ENCODE data around the gene AUTS2. TPM values are rescaled to one million over a fixed set of nuclear protein-coding genes. Genes with fewer than 3 reads are reported as not detected.

Gene AUTS2
- total and polyA plus RNA-seq, 11 donors, result 3.4 to 14.0 (median 7.3) TPM

DNA sequence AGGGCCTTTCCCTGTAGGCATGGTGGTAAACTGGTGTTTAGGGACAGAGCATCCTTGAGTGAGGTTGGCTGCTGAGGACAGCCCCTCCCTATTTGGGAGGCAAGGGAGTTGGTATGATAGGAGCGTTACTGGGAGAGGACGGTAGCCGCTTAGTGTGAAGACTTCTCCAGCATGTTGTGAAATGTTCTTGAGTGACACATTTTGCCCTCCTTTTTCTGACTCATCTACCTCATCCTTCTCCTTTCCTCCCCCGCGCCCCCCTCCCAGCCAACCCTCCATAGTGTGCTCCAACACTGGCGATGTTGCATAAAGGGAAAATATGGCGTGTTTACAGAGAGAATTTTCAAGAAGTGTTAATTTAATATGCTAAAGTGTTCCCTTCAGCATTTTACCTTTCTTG is 888.7 kb downstream of the AUTS2 start:
- intact Hi-C loops (cut with DNase I), result no loop called here
- peaks cover 0 to 10% (median 0%) of the 10 kb centered on the region in 12 donors for H3K9me3 ChIP-seq
- H3K4me1 ChIP-seq, result peaks cover 0 to 12% (median 0%) of the 10 kb centered on the region in 12 donors
- H3K27ac ChIP-seq, result no peak overlapping the region
- H3K36me3 ChIP-seq, result no peaks in the 10 kb centered on the region
- ATAC-seq, result no peak
- 92 to 100% (median 97%) methylated on average over 7 of the region's 7 CpGs for WGBS, 4 donors
- TF ChIP-seq POLR2A (IDR thresholded peaks at IDR 0.05) (no peak), CTCF (IDR thresholded peaks at IDR 0.05) (no peak)
- H3K27me3 ChIP-seq, result no peaks in the 10 kb centered on the region
- no peak for DNase-seq
- H3K4me3 ChIP-seq, result no peak overlapping the region

- no peak for ATAC-seq
- Histone ChIP-seq H3K9me3 (peaks cover 0 to 10% (median 0%) of the 10 kb centered on the region in 12 donors), H3K36me3 (no peaks in the 10 kb centered on the region), H3K4me1 (peaks cover 0 to 12% (median 0%) of the 10 kb centered on the region in 12 donors), H3K27ac (no peak overlapping the region), H3K27me3 (no peaks in the 10 kb centered on the region), H3K4me3 (no peak overlapping the region)
- no peak for TF ChIP-seq CTCF (IDR thresholded peaks at IDR 0.05)
- no peak for TF ChIP-seq POLR2A (IDR thresholded peaks at IDR 0.05)
- no peak for DNase-seq
- 96 to 97% (median 96%) methylated on average over 10 of the region's 10 CpGs for WGBS, 4 donors
- intact Hi-C loops (cut with DNase I), result no loop called here
Measured at GRCh38 chr7:70487428-70487827, 889.2 kb downstream of the AUTS2 start.

DNA sequence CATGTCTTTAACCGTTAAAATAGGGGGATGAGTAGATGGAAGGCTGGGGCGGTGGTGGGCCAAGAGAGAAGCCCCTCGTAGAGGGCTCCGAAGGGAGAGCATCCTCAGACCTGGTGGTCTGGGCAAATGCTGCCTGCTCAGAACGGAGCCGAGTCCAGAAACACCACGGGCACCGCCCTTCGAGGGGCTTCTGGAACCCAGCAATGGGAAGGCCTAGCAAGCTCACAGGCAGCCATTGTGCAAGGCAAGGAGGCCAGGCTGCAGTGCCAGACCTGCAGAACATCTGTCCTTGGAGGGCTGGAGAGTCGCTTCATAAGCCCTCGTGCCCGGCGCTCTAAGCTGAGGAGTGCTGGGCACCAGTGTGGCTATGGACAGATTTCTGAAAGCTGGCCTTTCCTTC is 889.6 kb downstream of the AUTS2 start:
- Histone ChIP-seq H3K27ac (no peak overlapping the region), H3K9me3 (peaks cover 0 to 10% (median 0%) of the 10 kb centered on the region in 12 donors), H3K4me3 (no peak overlapping the region), H3K27me3 (no peaks in the 10 kb centered on the region), H3K36me3 (no peaks in the 10 kb centered on the region), H3K4me1 (peaks cover 0 to 12% (median 0%) of the 10 kb centered on the region in 12 donors)
- no peak for DNase-seq
- WGBS, 4 donors, result 97 to 98% (median 98%) methylated on average over 12 to 13 of the region's 13 CpGs
- TF ChIP-seq CTCF (IDR thresholded peaks at IDR 0.05), result no peak
- TF ChIP-seq POLR2A (IDR thresholded peaks at IDR 0.05), result no peak
- peak in 1 of 4 donors; percentile 27 for ATAC-seq
- intact Hi-C loops (cut with DNase I), result no loop called here

- Histone ChIP-seq H3K9me3 (peaks cover 0 to 4% (median 0%) of the 10 kb centered on the region in 12 donors), H3K4me1 (peaks cover 0 to 12% (median 0%) of the 10 kb centered on the region in 12 donors), H3K36me3 (no peaks in the 10 kb centered on the region), H3K27ac (no peak overlapping the region), H3K27me3 (no peaks in the 10 kb centered on the region), H3K4me3 (no peak overlapping the region)
- intact Hi-C loops (cut with DNase I), result no loop called here
- TF ChIP-seq CTCF (IDR thresholded peaks at IDR 0.05), result no peak
- no peak for TF ChIP-seq POLR2A (IDR thresholded peaks at IDR 0.05)
- ATAC-seq, result no peak
- 8 to 32% (median 18%) methylated on average over 1 of the region's 1 CpG for WGBS, 4 donors
- DNase-seq, result peak in 3 of 5 donors; percentile 27 to 42 (median 32)
Measured at GRCh38 chr7:70489813-70490212, 891.5 kb downstream of the AUTS2 start.
